Measurements from ENCODE around the gene EIF3B.

Gene EIF3B

GRCh38 chr7:2354939-2355704 is 495 bp downstream of the EIF3B start:
- in situ Hi-C loops (cut with HindIII; ENCODE audit: low pct_ligation_motif_present, low sequenced_read_pairs) = no loop called here
- peak overlapping the region; percentile 100 for H3K27ac ChIP-seq
- no peaks in the 10 kb centered on the region for H3K27me3 ChIP-seq (replicated peaks)
- TF ChIP-seq, protein P1, sequence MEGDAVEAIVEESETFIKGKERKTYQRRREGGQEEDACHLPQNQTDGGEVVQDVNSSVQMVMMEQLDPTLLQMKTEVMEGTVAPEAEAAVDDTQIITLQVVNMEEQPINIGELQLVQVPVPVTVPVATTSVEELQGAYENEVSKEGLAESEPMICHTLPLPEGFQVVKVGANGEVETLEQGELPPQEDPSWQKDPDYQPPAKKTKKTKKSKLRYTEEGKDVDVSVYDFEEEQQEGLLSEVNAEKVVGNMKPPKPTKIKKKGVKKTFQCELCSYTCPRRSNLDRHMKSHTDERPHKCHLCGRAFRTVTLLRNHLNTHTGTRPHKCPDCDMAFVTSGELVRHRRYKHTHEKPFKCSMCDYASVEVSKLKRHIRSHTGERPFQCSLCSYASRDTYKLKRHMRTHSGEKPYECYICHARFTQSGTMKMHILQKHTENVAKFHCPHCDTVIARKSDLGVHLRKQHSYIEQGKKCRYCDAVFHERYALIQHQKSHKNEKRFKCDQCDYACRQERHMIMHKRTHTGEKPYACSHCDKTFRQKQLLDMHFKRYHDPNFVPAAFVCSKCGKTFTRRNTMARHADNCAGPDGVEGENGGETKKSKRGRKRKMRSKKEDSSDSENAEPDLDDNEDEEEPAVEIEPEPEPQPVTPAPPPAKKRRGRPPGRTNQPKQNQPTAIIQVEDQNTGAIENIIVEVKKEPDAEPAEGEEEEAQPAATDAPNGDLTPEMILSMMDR (IDR thresholded peaks at IDR 0.05; ENCODE audit: low read depth, low read length, missing control alignments) = no peak
- peaks cover 7% of the 10 kb centered on the region for H3K36me3 ChIP-seq (replicated peaks)
- no peak for DNase-seq
- H3K4me3 ChIP-seq (ENCODE audit: low read depth, low read length) = peak overlapping the region; percentile 94

GRCh38 chr7:2355705-2356008 is 1.0 kb downstream of the EIF3B start:
- DNase-seq = no peak
- in situ Hi-C loops (cut with HindIII; ENCODE audit: low pct_ligation_motif_present, low sequenced_read_pairs) = no loop called here
- peak overlapping the region; percentile 100 for H3K27ac ChIP-seq
- peaks cover 10% of the 10 kb centered on the region for H3K36me3 ChIP-seq (replicated peaks)
- H3K27me3 ChIP-seq (replicated peaks) = no peaks in the 10 kb centered on the region
- TF ChIP-seq, protein P1 (IDR thresholded peaks at IDR 0.05; ENCODE audit: low read depth, low read length, missing control alignments) = no peak
- peak overlapping the region; percentile 94 for H3K4me3 ChIP-seq (ENCODE audit: low read depth, low read length)

DNA sequence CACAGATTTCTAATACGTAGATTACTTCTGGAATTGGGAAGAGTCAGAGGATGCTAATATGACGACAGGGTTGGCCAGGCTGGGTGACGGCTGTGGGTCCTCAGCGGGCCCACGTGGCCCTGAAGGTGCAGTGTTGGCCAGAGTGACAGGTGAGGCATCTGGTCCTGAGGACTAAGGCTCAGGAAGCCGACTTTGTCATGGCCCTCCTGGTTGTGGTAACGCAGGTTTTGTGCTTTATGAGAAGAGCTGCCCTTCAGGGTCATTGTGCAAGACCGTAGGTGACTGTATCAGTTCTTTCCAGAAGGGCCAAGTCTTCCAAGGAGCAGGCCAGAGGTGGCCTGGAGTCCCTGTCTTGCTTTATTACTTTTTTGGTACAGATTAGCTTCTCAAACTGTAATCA is 2.5 kb downstream of the EIF3B start:
- DNase-seq = no peak
- Histone ChIP-seq H3K4me3 (ENCODE audit: low read depth, low read length) (no peak overlapping the region), H3K27me3 (replicated peaks) (no peaks in the 10 kb centered on the region), H3K27ac (no peak overlapping the region), H3K36me3 (replicated peaks) (peaks cover 24% of the 10 kb centered on the region)
- TF ChIP-seq, protein P1 (IDR thresholded peaks at IDR 0.05; ENCODE audit: low read depth, low read length, missing control alignments) = no peak
- in situ Hi-C loops (cut with HindIII; ENCODE audit: low pct_ligation_motif_present, low sequenced_read_pairs) = no loop called here

GRCh38 chr7:2357571-2357970 is 2.9 kb downstream of the EIF3B start:
- peaks cover 28% of the 10 kb centered on the region for H3K36me3 ChIP-seq (replicated peaks)
- no peak overlapping the region for H3K4me3 ChIP-seq (ENCODE audit: low read depth, low read length)
- TF ChIP-seq, protein P1 (IDR thresholded peaks at IDR 0.05; ENCODE audit: low read depth, low read length, missing control alignments) = no peak
- no peak overlapping the region for H3K27ac ChIP-seq
- DNase-seq = no peak
- in situ Hi-C loops (cut with HindIII; ENCODE audit: low pct_ligation_motif_present, low sequenced_read_pairs) = no loop called here
- H3K27me3 ChIP-seq (replicated peaks) = no peaks in the 10 kb centered on the region

DNA sequence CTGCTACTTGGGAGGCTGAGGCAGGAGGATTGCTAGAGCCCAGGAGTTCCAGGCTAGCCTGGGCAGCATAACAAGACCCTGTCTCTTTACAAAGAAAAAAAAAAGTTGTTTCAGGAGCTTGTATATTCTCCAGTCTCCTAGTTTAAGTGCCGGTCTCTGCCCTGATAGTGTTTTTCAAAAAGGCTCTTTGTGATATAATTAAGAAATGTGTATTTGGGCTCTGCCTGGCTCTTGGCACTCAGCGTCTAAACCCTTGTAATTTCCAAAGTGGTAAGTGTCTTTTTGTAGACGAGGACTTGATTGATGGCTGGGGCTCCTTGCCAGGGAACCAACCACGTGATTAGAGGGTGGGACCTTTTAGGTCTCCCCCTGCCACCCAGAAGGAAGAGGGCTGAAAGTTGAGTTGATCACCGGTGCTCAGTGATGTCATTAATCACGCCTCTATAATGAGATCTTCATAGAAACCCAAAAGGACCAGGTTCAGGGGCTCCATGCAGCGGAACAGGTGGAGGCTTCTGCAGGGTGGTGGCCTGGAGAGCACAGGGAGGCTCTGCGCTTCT is 4.4 kb downstream of the EIF3B start:
- no peak overlapping the region for H3K4me3 ChIP-seq (ENCODE audit: low read depth, low read length)
- TF ChIP-seq, protein P1 (IDR thresholded peaks at IDR 0.05; ENCODE audit: low read depth, low read length, missing control alignments) = no peak
- in situ Hi-C loops (cut with HindIII; ENCODE audit: low pct_ligation_motif_present, low sequenced_read_pairs) = no loop called here
- H3K36me3 ChIP-seq (replicated peaks) = peaks cover 43% of the 10 kb centered on the region
- no peak overlapping the region for H3K27ac ChIP-seq
- DNase-seq = no peak
- no peaks in the 10 kb centered on the region for H3K27me3 ChIP-seq (replicated peaks)

- no peak overlapping the region for H3K4me3 ChIP-seq (ENCODE audit: low read depth, low read length)
- DNase-seq = no peak
- in situ Hi-C loops (cut with HindIII; ENCODE audit: low pct_ligation_motif_present, low sequenced_read_pairs) = no loop called here
- no peaks in the 10 kb centered on the region for H3K27me3 ChIP-seq (replicated peaks)
- H3K27ac ChIP-seq = no peak overlapping the region
- peaks cover 49% of the 10 kb centered on the region for H3K36me3 ChIP-seq (replicated peaks)
- TF ChIP-seq, protein P1 (IDR thresholded peaks at IDR 0.05; ENCODE audit: low read depth, low read length, missing control alignments) = no peak
Observed at GRCh38 chr7:2359610-2360009, 5.0 kb downstream of the EIF3B start.

Measured in brain microvascular endothelial cell (primary cell).